Eye (tissue), 1 donor: Measurements from ENCODE around the gene ELF3.
"Not testable (repeated sequence)": the region's sequence is repeated elsewhere in the genome, so short reads cannot be mapped to it uniquely, and the experiment has no call there.

ENCODE experiments used
- DNase-seq: peaks from one replicate; pipeline ENCODE4 v3.0.0-alpha.2; 2015

The ELF3 gene

GRCh38 chr1:202009326-202010179 lies 834 bp upstream of the ELF3 start:
- DNase-seq = peak; percentile 95

- no peak for DNase-seq
Observed at GRCh38 chr1:202011994-202012393, 1.6 kb downstream of the ELF3 start.

GRCh38 chr1:202012544-202013478 lies 2.4 kb downstream of the ELF3 start:
- DNase-seq = no peak

GRCh38 chr1:202013603-202014002 lies 3.2 kb downstream of the ELF3 start:
- no peak for DNase-seq

GRCh38 chr1:202014060-202014459 lies 3.7 kb downstream of the ELF3 start:
- DNase-seq = no peak

- DNase-seq = no peak
Observed at GRCh38 chr1:202014915-202015661, 4.7 kb downstream of the ELF3 start.

- no peak for DNase-seq
Observed at GRCh38 chr1:202015662-202015937, 5.2 kb downstream of the ELF3 start.

- no peak for DNase-seq
Observed at GRCh38 chr1:202016022-202016810, 5.8 kb downstream of the ELF3 start.

- no peak for DNase-seq
Observed at GRCh38 chr1:202016811-202017748, 6.7 kb downstream of the ELF3 start.

- DNase-seq = no peak
Observed at GRCh38 chr1:202017749-202018467, 7.5 kb downstream of the ELF3 start.

GRCh38 chr1:202018468-202019234 lies 8.3 kb downstream of the ELF3 start:
- no peak for DNase-seq

- DNase-seq = not testable (repeated sequence)
Observed at GRCh38 chr1:202019235-202019558, 8.8 kb downstream of the ELF3 start.

GRCh38 chr1:202023001-202023433 lies 12.6 kb downstream of the ELF3 start:
- DNase-seq = no peak

GRCh38 chr1:202029171-202029665 lies 18.8 kb downstream of the ELF3 start:
- no peak for DNase-seq

GRCh38 chr1:202029727-202030126 lies 19.3 kb downstream of the ELF3 start:
- DNase-seq = no peak

- no peak for DNase-seq
Observed at GRCh38 chr1:202031796-202032195, 21.4 kb downstream of the ELF3 start.

- DNase-seq = no peak
Observed at GRCh38 chr1:202034149-202034682, 23.8 kb downstream of the ELF3 start.

- DNase-seq = peak; percentile 74
Observed at GRCh38 chr1:202034683-202035462, 24.5 kb downstream of the ELF3 start.
